Fibroblast of lung (primary cell): Measurements from ENCODE around the gene PHETA1. TPM values are rescaled to one million over a fixed set of nuclear protein-coding genes. Genes with fewer than 3 reads are reported as not detected.
"Not testable (repeated sequence)": the region's sequence is repeated elsewhere in the genome, so short reads cannot be mapped to it uniquely, and the experiment has no call there.

Experiments
- DNase-seq, 2 donors: peaks; one replicate each; pipeline versions ENCODE4 v3.0.0 to v3.0.0-alpha.2; 2010; ENCODE audit warnings: low read depth in 2 of 2
- H2AFZ ChIP-seq: 2 replicates; pipeline ENCODE4 v1.5.1; 2012; ENCODE audit warnings: low read length, control low read depth, inconsistent platforms
- H3K27ac ChIP-seq: 2 replicates; pipeline ENCODE4 v1.5.1; 2011; ENCODE audit warnings: low read length, control low read depth; ENCODE audit not compliant: insufficient read depth
- H3K27me3 ChIP-seq: 2 replicates; pipeline ENCODE4 v1.5.1; 2011; ENCODE audit warnings: mild to moderate bottlenecking, low read length; ENCODE audit not compliant: control insufficient read depth, insufficient read depth
- H3K36me3 ChIP-seq: 2 replicates; pipeline ENCODE4 v1.5.1; 2011; ENCODE audit warnings: low read length; ENCODE audit not compliant: control insufficient read depth, insufficient read depth
- H3K4me1 ChIP-seq: 2 replicates; pipeline ENCODE4 v1.5.1; 2011; ENCODE audit warnings: low read length; ENCODE audit not compliant: control insufficient read depth, insufficient read depth; ENCODE audit errors: extremely low read depth
- H3K4me2 ChIP-seq: 2 replicates; pipeline ENCODE4 v1.5.1; 2011; ENCODE audit warnings: low read length, control low read depth; ENCODE audit not compliant: insufficient read depth; ENCODE audit errors: extremely low read depth
- H3K4me3 ChIP-seq, 4 experiments: fragments of 200-600 bp in 1 of 4; sonication (generic) in 1 of 4; replicated peaks in 1 of 4; 2 replicates each; pipeline ENCODE4 v1.5.1; 2011 to 2016; ENCODE audit warnings: low read length in 4 of 4, low read depth in 3 of 4, mild to moderate bottlenecking in 3 of 4, control low read depth in 2 of 4, inconsistent platforms in 1 of 4, mixed read lengths in 1 of 4; ENCODE audit not compliant: insufficient read depth in 1 of 4; ENCODE audit errors: control extremely low read depth in 1 of 4
- H3K79me2 ChIP-seq: 2 replicates; pipeline ENCODE4 v1.5.1; 2012; ENCODE audit warnings: mild to moderate bottlenecking, low read length, inconsistent platforms; ENCODE audit not compliant: control insufficient read depth, insufficient read depth
- H3K9ac ChIP-seq: 2 replicates; pipeline ENCODE4 v1.5.1; 2011; ENCODE audit warnings: mild to moderate bottlenecking, low read length, control low read depth; ENCODE audit not compliant: insufficient read depth
- H3K9me3 ChIP-seq: 2 replicates; pipeline ENCODE4 v1.5.1; 2012; ENCODE audit warnings: low read depth, low read length; ENCODE audit not compliant: control insufficient read depth, insufficient read depth
- H4K20me1 ChIP-seq: 2 replicates; pipeline ENCODE4 v1.5.1; 2011; ENCODE audit warnings: low read length; ENCODE audit not compliant: control insufficient read depth, insufficient read depth; ENCODE audit errors: extremely low read depth
- CTCF ChIP-seq, 2 donors: IDR thresholded peaks in 1 of 2; conservative IDR thresholded peaks in 1 of 2; 1 replicate in 1 of 2; 2 replicates in 1 of 2; pipeline ENCODE4 v1.5.1; 2011 to 2012; ENCODE audit warnings: low read length in 2 of 2, control low read depth in 1 of 2, inconsistent platforms in 1 of 2, low read depth in 1 of 2, mild to moderate bottlenecking in 1 of 2
- EZH2 ChIP-seq: IDR thresholded peaks from 2 replicates; pipeline ENCODE4 v1.5.1; 2012; ENCODE audit warnings: low read length, control low read depth, mild to moderate bottlenecking; ENCODE audit errors: missing control alignments
- polyA plus RNA-seq, 2 donors: library from polyadenylated mRNA; depleted of rRNA in 1 of 2; stranded (reverse) in 1 of 2; unstranded in 1 of 2; fragments of >200 nt; gene quantifications; 2 replicates each; pipeline ENCODE4 v1.2.1, GENCODE V29; 2011 to 2012; ENCODE audit warnings: missing spikeins in 1 of 2
- total RNA-seq: library from RNA; depleted of rRNA; stranded (reverse); fragments of >200 nt; gene quantifications from 2 replicates; pipeline ENCODE4 v1.2.1, GENCODE V29; 2014

Gene PHETA1
- total and polyA plus RNA-seq, 2 donors (not counting 1 experiment from before 2014, with no cell fraction given) = 2.6 to 3.8 TPM

- Histone ChIP-seq H2AFZ (no peak overlapping the region), H3K9ac (no peak overlapping the region), H3K36me3 (no peaks in the 10 kb centered on the region), H4K20me1 (no peaks in the 10 kb centered on the region), H3K4me1 (no peaks in the 10 kb centered on the region), H3K4me3 (no peak overlapping the region), H3K4me2 (no peak overlapping the region), H3K27ac (no peak overlapping the region), H3K27me3 (peaks cover 2% of the 10 kb centered on the region), H3K79me2 (no peaks in the 10 kb centered on the region), H3K9me3 (no peaks in the 10 kb centered on the region)
- TF ChIP-seq CTCF (conservative IDR thresholded peaks at IDR 0.05 in 1 of 2, IDR thresholded peaks at IDR 0.05 in 1 of 2; ENCODE audit: low read depth in 1 of 2, low read length in 2 of 2) (no peak), EZH2 (no peak)
- DNase-seq = no peak
Measured at GRCh38 chr12:111343181-111343580, 25.7 kb downstream of the PHETA1 start.

- no peak for DNase-seq
- Histone ChIP-seq H3K36me3 (no peaks in the 10 kb centered on the region), H3K9ac (no peak overlapping the region), H3K4me2 (no peak overlapping the region), H4K20me1 (no peaks in the 10 kb centered on the region), H3K27me3 (peaks cover 2% of the 10 kb centered on the region), H3K4me1 (no peaks in the 10 kb centered on the region), H3K79me2 (no peaks in the 10 kb centered on the region), H3K9me3 (no peaks in the 10 kb centered on the region), H3K27ac (no peak overlapping the region), H2AFZ (no peak overlapping the region), H3K4me3 (no peak overlapping the region)
- TF ChIP-seq CTCF (conservative IDR thresholded peaks at IDR 0.05 in 1 of 2, IDR thresholded peaks at IDR 0.05 in 1 of 2; ENCODE audit: low read depth in 1 of 2, low read length in 2 of 2) = no peak
- no peak for TF ChIP-seq EZH2
Measured at GRCh38 chr12:111342376-111342775, 26.5 kb downstream of the PHETA1 start.

GRCh38 chr12:111341426-111342065, 27.3 kb downstream of the PHETA1 start:
- Histone ChIP-seq H3K4me2 (no peak overlapping the region), H3K27ac (no peak overlapping the region), H3K4me3 (no peak overlapping the region), H3K9me3 (no peaks in the 10 kb centered on the region), H3K9ac (no peak overlapping the region), H2AFZ (no peak overlapping the region), H4K20me1 (no peaks in the 10 kb centered on the region), H3K79me2 (no peaks in the 10 kb centered on the region), H3K27me3 (peaks cover 2% of the 10 kb centered on the region), H3K36me3 (no peaks in the 10 kb centered on the region), H3K4me1 (no peaks in the 10 kb centered on the region)
- DNase-seq = no peak
- TF ChIP-seq EZH2 = no peak
- no peak for TF ChIP-seq CTCF (conservative IDR thresholded peaks at IDR 0.05 in 1 of 2, IDR thresholded peaks at IDR 0.05 in 1 of 2; ENCODE audit: low read depth in 1 of 2, low read length in 2 of 2)

GRCh38 chr12:111340680-111341079, 28.2 kb downstream of the PHETA1 start:
- DNase-seq, H3K36me3 ChIP-seq, H3K4me3 ChIP-seq, H3K4me2 ChIP-seq, H3K4me1 ChIP-seq, H3K79me2 ChIP-seq, H4K20me1 ChIP-seq, H3K27ac ChIP-seq, H3K9me3 ChIP-seq, H2AFZ ChIP-seq, H3K9ac ChIP-seq, H3K27me3 ChIP-seq: not testable (repeated sequence)
